Sigmoid colon (tissue), 7 donors: ENCODE results near the gene TAS1R2. TPM values are rescaled to one million over a fixed set of nuclear protein-coding genes. Genes with fewer than 3 reads are reported as not detected.
"Not testable (repeated sequence)": the region's sequence is repeated elsewhere in the genome, so short reads cannot be mapped to it uniquely, and the experiment has no call there.

Experiments used
- DNase-seq: peaks from one replicate; pipeline ENCODE4 v3.0.0-alpha.2; 2019
- H3K27ac ChIP-seq, 4 donors: fragments of 200-600 bp; sonication (generic); one replicate each; pipeline ENCODE4 v1.5.1; 2016 to 2019; ENCODE audit warnings: mild to moderate bottlenecking in 1 of 4
- H3K27me3 ChIP-seq, 3 donors: fragments of 200-600 bp; sonication (generic); one replicate each; pipeline ENCODE4 v1.5.1; 2019; ENCODE audit warnings: mild to moderate bottlenecking in 1 of 3
- H3K36me3 ChIP-seq, 4 donors: fragments of 200-600 bp; sonication (generic); one replicate each; pipeline ENCODE4 v1.5.1; 2016 to 2019
- H3K4me1 ChIP-seq, 4 donors: fragments of 200-600 bp; sonication (generic); one replicate each; pipeline ENCODE4 v1.5.1; 2017 to 2019
- H3K4me3 ChIP-seq, 4 donors: fragments of 200-600 bp; sonication (generic); one replicate each; pipeline ENCODE4 v1.5.1; 2017 to 2019; ENCODE audit warnings: mild to moderate bottlenecking in 2 of 4, moderate library complexity in 1 of 4
- H3K9me3 ChIP-seq, 4 donors: fragments of 200-600 bp in 3 of 4; sonication (generic) in 3 of 4; one replicate each; pipeline versions ENCODE4 v1.5.1 to v1.6.1; 2013 to 2019
- CTCF ChIP-seq, 4 experiments: fragments of 450-650 bp in 3 of 4; fragments of 200-600 bp in 1 of 4; IDR thresholded peaks; one replicate each; pipeline ENCODE4 v1.5.1; 2016 to 2019; ENCODE audit warnings: antibody characterized with exemption in 4 of 4, mild to moderate bottlenecking in 3 of 4, moderate library complexity in 2 of 4
- EP300 ChIP-seq, 4 donors: sonication (generic); formaldehyde crosslinking; IDR thresholded peaks; one replicate each; pipeline ENCODE4 v1.6.1; 2017; ENCODE audit warnings: antibody characterized with exemption in 4 of 4
- POLR2A ChIP-seq, 2 donors: fragments of 450-650 bp; IDR thresholded peaks; one replicate each; pipeline ENCODE4 v1.6.1; 2016; ENCODE audit warnings: antibody characterized with exemption in 2 of 2, mild to moderate bottlenecking in 2 of 2, moderate library complexity in 2 of 2
- POLR2AphosphoS5 ChIP-seq, 4 donors: sonication (generic); formaldehyde crosslinking; IDR thresholded peaks; one replicate each; pipeline ENCODE4 v1.6.1; 2017; ENCODE audit warnings: antibody characterized with exemption in 4 of 4
- WGBS, 2 donors: extraction: QIAGEN DNeasy Blood & Tissue Kit; methylation state at CpG; one replicate each; pipeline ENCODE4 v1.1.7; 2013; 5-methylcytosine and 5-hydroxymethylcytosine counted together
- intact Hi-C: fragments of 100-400 bp; cut with DNase I; formaldehyde crosslinking; loops from one replicate; pipeline ENCODE4 v1.15.1; 2023
- polyA plus RNA-seq, 3 donors: library from polyadenylated mRNA; stranded (reverse); fragments of 200-250 nt; gene quantifications; one replicate each; pipeline ENCODE4 v1.2.3, GENCODE V29; 2013
- total RNA-seq, 4 donors: library from RNA; depleted of rRNA; stranded (reverse); fragments of >200 nt; gene quantifications; one replicate each; pipeline ENCODE4 v1.1.0, GENCODE V29; 2016
- donor health status: healthy with polysubstance abuse.
- donor health status: Bipolar disorder and iron deficiency.
- donor health status: healthy.

Gene TAS1R2
- total and polyA plus RNA-seq, 7 donors, result not detected

GRCh38 chr1:18854331-18855025 is 5.0 kb downstream of the TAS1R2 start:
- DNase-seq, result no peak
- no peak overlapping the region for H3K27ac ChIP-seq
- H3K4me3 ChIP-seq, result no peak overlapping the region
- intact Hi-C loops, result no loop called here
- no peaks in the 10 kb centered on the region for H3K36me3 ChIP-seq
- H3K27me3 ChIP-seq, result peaks cover 0 to 15% (median 0%) of the 10 kb centered on the region in 3 donors
- TF ChIP-seq EP300 (IDR thresholded peaks at IDR 0.05), result no peak
- 91% methylated on average over 49 of the region's 49 CpGs for WGBS, 2 donors
- no peaks in the 10 kb centered on the region for H3K9me3 ChIP-seq
- H3K4me1 ChIP-seq, result peaks cover 0 to 5% (median 0%) of the 10 kb centered on the region in 4 donors

- Histone ChIP-seq H3K9me3 (no peaks in the 10 kb centered on the region), H3K27ac (no peak overlapping the region), H3K27me3 (peaks cover 0 to 15% (median 0%) of the 10 kb centered on the region in 3 donors), H3K36me3 (no peaks in the 10 kb centered on the region), H3K4me3 (no peak overlapping the region), H3K4me1 (peaks cover 0 to 9% (median 0%) of the 10 kb centered on the region in 4 donors)
- DNase-seq, result no peak
- TF ChIP-seq POLR2A (IDR thresholded peaks at IDR 0.05), result no peak
- TF ChIP-seq POLR2AphosphoS5 (IDR thresholded peaks at IDR 0.05), result no peak
- no peak for TF ChIP-seq CTCF (IDR thresholded peaks at IDR 0.05)
- no peak for TF ChIP-seq EP300 (IDR thresholded peaks at IDR 0.05)
- 45 to 65% methylated on average over 6 of the region's 6 CpGs for WGBS, 2 donors
- intact Hi-C loops, result no loop called here
Observed at GRCh38 chr1:18852501-18852900, 7.0 kb downstream of the TAS1R2 start.

- DNase-seq, result no peak
- Histone ChIP-seq H3K4me3 (no peak overlapping the region), H3K4me1 (peaks cover 0 to 9% (median 0%) of the 10 kb centered on the region in 4 donors), H3K36me3 (no peaks in the 10 kb centered on the region), H3K27ac (no peak overlapping the region), H3K27me3 (peaks cover 0 to 15% (median 0%) of the 10 kb centered on the region in 3 donors), H3K9me3 (peaks cover 0 to 4% (median 0%) of the 10 kb centered on the region in 4 donors)
- intact Hi-C loops, result no loop called here
- 59 to 62% methylated on average over 11 of the region's 11 CpGs for WGBS, 2 donors
- TF ChIP-seq POLR2A (IDR thresholded peaks at IDR 0.05) (no peak), EP300 (IDR thresholded peaks at IDR 0.05) (no peak)
Observed at GRCh38 chr1:18849261-18849711, 10.2 kb downstream of the TAS1R2 start.

GRCh38 chr1:18847723-18848122 is 11.7 kb downstream of the TAS1R2 start:
- H3K36me3 ChIP-seq, H3K27ac ChIP-seq, H3K9me3 ChIP-seq, H3K4me3 ChIP-seq, H3K4me1 ChIP-seq, DNase-seq, intact Hi-C loops: not testable (repeated sequence)
- 66 to 90% methylated on average over 2 of the region's 2 CpGs for WGBS, 2 donors
- H3K27me3 ChIP-seq, result peaks cover 0 to 14% (median 0%) of the 10 kb centered on the region in 3 donors

- Histone ChIP-seq H3K4me1 (no peaks in the 10 kb centered on the region), H3K27me3 (peaks cover 0 to 21% (median 5%) of the 10 kb centered on the region in 3 donors), H3K27ac (no peak overlapping the region), H3K9me3 (peaks cover 0 to 4% (median 0%) of the 10 kb centered on the region in 4 donors), H3K36me3 (no peaks in the 10 kb centered on the region), H3K4me3 (no peak overlapping the region)
- TF ChIP-seq EP300 (IDR thresholded peaks at IDR 0.05) (no peak), POLR2A (IDR thresholded peaks at IDR 0.05) (no peak), POLR2AphosphoS5 (IDR thresholded peaks at IDR 0.05) (no peak), CTCF (IDR thresholded peaks at IDR 0.05) (no peak)
- WGBS, 2 donors, result 91 to 95% methylated on average over 17 of the region's 17 CpGs
- intact Hi-C loops, result no loop called here
- DNase-seq, result peak; percentile 56
Observed at GRCh38 chr1:18840145-18840544, 19.3 kb downstream of the TAS1R2 start.

- Histone ChIP-seq H3K4me3 (no peak overlapping the region), H3K36me3 (no peaks in the 10 kb centered on the region), H3K9me3 (no peaks in the 10 kb centered on the region), H3K27ac (no peak overlapping the region), H3K4me1 (no peaks in the 10 kb centered on the region), H3K27me3 (peaks cover 0 to 29% (median 5%) of the 10 kb centered on the region in 3 donors)
- intact Hi-C loops, result no loop called here
- WGBS, 2 donors, result 68 to 79% methylated on average over 5 of the region's 5 CpGs
- DNase-seq, result no peak
- TF ChIP-seq EP300 (IDR thresholded peaks at IDR 0.05), result no peak
- TF ChIP-seq POLR2A (IDR thresholded peaks at IDR 0.05), result no peak
- TF ChIP-seq POLR2AphosphoS5 (IDR thresholded peaks at IDR 0.05), result no peak
- no peak for TF ChIP-seq CTCF (IDR thresholded peaks at IDR 0.05)
Observed at GRCh38 chr1:18836654-18837053, 22.8 kb downstream of the TAS1R2 start.

GRCh38 chr1:18832319-18832718 is 27.1 kb downstream of the TAS1R2 start:
- H3K4me3 ChIP-seq, H3K27ac ChIP-seq, DNase-seq, H3K4me1 ChIP-seq, H3K9me3 ChIP-seq, intact Hi-C loops, H3K36me3 ChIP-seq: not testable (repeated sequence)
- H3K27me3 ChIP-seq, result peaks cover 0 to 23% (median 5%) of the 10 kb centered on the region in 3 donors
- 5 to 35% methylated on average over 1 of the region's 1 CpG for WGBS, 2 donors
